AG04450 (cell line): ENCODE results near the gene EEF2. TPM values are rescaled to one million over a fixed set of nuclear protein-coding genes. Genes with fewer than 3 reads are reported as not detected.
"Not testable (repeated sequence)": the region's sequence is repeated elsewhere in the genome, so short reads cannot be mapped to it uniquely, and the experiment has no call there.

Experiments used
- CTCF ChIA-PET: fragments of 300-600, 350-600 bp; formaldehyde crosslinking; extraction: SDS; loops from one replicate; lab custom pipeline; 2022; ENCODE audit warnings: antibody characterized with exemption, inconsistent platforms; lab: Charles Lee
- POLR2A ChIA-PET: fragments of 350-600 bp; formaldehyde crosslinking; extraction: SDS; loops from one replicate; lab custom pipeline; 2021; ENCODE audit warnings: antibody characterized with exemption, inconsistent platforms; lab: Yijun Ruan, JAX
- DNase-seq: peaks from one replicate; pipeline ENCODE4 v3.0.0-alpha.2; 2011; ENCODE audit warnings: low read depth, low spot score
- H3K27ac ChIP-seq: one replicate; pipeline ENCODE4 v1.5.1; 2012; ENCODE audit warnings: low read depth, low read length, control low read depth
- H3K27me3 ChIP-seq: one replicate; pipeline ENCODE4 v1.6.0; 2012; ENCODE audit warnings: low read length; ENCODE audit not compliant: control insufficient read depth, insufficient read depth
- H3K4me3 ChIP-seq: 2 replicates; pipeline ENCODE4 v1.5.1; 2011; ENCODE audit warnings: mild to moderate bottlenecking, low read depth, low read length, control low read depth
- H3K9me3 ChIP-seq: 2 replicates; pipeline ENCODE4 v1.5.1; 2012; ENCODE audit warnings: low read length; ENCODE audit not compliant: control insufficient read depth, insufficient read depth
- polyA plus RNA-seq: library from polyadenylated mRNA; depleted of rRNA; stranded (reverse); fragments of >200 nt; gene quantifications from 2 replicates; pipeline ENCODE4 v1.2.3, GENCODE V29; 2011
- TF ChIP-seq, protein P1 (sequence below): IDR thresholded peaks from 2 replicates; pipeline ENCODE4 v1.5.1; 2011; ENCODE audit warnings: low read depth, low read length, control low read depth, inconsistent platforms

EEF2 gene
- polyA plus RNA-seq, 1 experiment, result 1,648 TPM

DNA sequence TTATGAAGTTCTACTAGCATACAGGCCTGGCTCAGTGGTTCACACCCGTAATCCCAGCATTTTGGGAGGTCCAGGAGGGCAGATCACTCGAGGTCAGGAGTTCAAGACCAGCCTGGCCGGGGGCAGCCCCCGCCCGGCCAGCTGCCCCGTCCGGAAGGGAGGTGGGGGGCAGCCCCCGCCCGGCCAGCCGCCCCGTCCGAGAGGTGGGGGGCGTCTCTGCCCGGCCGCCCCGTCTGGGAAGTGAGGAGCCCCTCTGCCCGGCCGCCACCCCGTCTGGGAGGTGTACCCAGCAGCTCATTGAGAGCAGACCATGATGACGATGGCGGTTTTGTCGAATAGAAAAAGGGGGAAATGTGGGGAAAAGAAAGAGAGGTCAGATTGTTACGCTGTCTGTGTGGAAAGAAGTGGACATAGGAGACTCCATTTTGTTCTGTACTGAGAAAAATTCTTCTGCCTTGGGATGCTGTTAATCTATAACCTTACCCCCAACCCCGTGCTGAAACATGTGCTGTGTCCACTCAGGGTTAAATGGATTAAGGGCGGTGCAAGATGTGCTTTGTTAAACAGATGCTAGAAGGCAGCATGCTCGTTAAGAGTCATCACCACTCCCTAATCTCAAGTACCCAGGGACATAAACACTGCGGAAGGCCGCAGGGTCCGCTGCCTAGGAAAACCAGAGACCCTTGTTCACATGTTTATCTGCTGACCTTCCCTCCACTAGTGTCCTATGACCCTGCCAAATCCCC is 13.6 kb upstream of the EEF2 start:
- H3K4me3 ChIP-seq, H3K27me3 ChIP-seq, POLR2A ChIA-PET, DNase-seq, H3K27ac ChIP-seq, H3K9me3 ChIP-seq: not testable (repeated sequence)
- CTCF ChIA-PET, result interaction anchor here (3.6 kb wide), 1 partner anchor 11 kb away, joined by 12 read pairs; no protein-coding TSS in a partner anchor

DNA sequence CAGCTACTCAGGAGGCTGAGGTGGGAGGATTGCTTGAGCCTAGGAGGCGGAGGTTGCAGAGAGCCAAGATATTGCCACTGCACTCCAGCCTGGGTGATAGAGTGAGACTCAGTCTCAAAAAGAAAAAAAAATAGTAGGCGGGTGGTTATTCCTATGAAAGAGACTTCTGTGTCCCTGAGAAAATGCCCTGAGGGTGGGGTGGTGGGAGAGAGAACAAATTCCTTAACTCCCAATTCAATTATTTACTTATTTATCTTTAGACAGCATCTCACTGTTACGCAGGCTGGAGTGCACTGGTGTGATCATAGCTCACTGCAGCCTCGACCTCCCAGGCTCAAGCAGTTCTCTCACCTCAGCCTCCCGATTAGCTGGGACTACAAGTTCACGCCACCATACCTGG is 10.3 kb upstream of the EEF2 start:
- Histone ChIP-seq H3K27ac (no peak overlapping the region), H3K4me3 (no peak overlapping the region), H3K27me3 (no peaks in the 10 kb centered on the region), H3K9me3 (no peaks in the 10 kb centered on the region)
- ChIA-PET POLR2A (interaction anchor here (0.7 kb wide), 1 partner anchor 166 kb away, joined by 3 read pairs; no protein-coding TSS in a partner anchor), CTCF (interaction anchor here (3.6 kb wide), 1 partner anchor 8 kb away, joined by 12 read pairs; no protein-coding TSS in a partner anchor)
- TF ChIP-seq, protein P1, sequence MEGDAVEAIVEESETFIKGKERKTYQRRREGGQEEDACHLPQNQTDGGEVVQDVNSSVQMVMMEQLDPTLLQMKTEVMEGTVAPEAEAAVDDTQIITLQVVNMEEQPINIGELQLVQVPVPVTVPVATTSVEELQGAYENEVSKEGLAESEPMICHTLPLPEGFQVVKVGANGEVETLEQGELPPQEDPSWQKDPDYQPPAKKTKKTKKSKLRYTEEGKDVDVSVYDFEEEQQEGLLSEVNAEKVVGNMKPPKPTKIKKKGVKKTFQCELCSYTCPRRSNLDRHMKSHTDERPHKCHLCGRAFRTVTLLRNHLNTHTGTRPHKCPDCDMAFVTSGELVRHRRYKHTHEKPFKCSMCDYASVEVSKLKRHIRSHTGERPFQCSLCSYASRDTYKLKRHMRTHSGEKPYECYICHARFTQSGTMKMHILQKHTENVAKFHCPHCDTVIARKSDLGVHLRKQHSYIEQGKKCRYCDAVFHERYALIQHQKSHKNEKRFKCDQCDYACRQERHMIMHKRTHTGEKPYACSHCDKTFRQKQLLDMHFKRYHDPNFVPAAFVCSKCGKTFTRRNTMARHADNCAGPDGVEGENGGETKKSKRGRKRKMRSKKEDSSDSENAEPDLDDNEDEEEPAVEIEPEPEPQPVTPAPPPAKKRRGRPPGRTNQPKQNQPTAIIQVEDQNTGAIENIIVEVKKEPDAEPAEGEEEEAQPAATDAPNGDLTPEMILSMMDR, result no peak
- DNase-seq, result no peak

- TF ChIP-seq, protein P1, result no peak
- Histone ChIP-seq H3K4me3 (no peak overlapping the region), H3K27ac (no peak overlapping the region), H3K9me3 (no peaks in the 10 kb centered on the region), H3K27me3 (no peaks in the 10 kb centered on the region)
- no peak for DNase-seq
- ChIA-PET CTCF (interaction anchor here (1.2 to 1.8 kb wide), 2 partner anchors 10 to 196 kb away, joined by 4 to 7 read pairs; no protein-coding TSS in a partner anchor), POLR2A (interaction anchor here (0.5 to 0.7 kb wide), 2 partner anchors 16 to 96 kb away, joined by 4 to 6 read pairs; no protein-coding TSS in a partner anchor)
Measured at GRCh38 chr19:3990815-3991117, 5.5 kb upstream of the EEF2 start.

- DNase-seq, result peak; percentile 66
- ChIA-PET POLR2A (interaction anchor here (0.6 to 2.0 kb wide), 13 partner anchors 9 to 443 kb away, joined by 3 to 26 read pairs (median 4); partner anchors contain the start of genes DAPK3 and PIAS4), CTCF (interaction anchor here (0.5 to 2.1 kb wide), 63 partner anchors 9 to 1947 kb away, joined by 3 to 39 read pairs (median 4); partner anchors contain the start of genes CHAF1A, MRPL54, PIAS4 and TJP3)
- no peaks in the 10 kb centered on the region; the same call in 1 of the 2 replicates for H3K9me3 ChIP-seq
- no peaks in the 10 kb centered on the region for H3K27me3 ChIP-seq
- TF ChIP-seq, protein P1, result peak; percentile 90
- peak overlapping the region; percentile 44 for H3K4me3 ChIP-seq
- no peak overlapping the region for H3K27ac ChIP-seq
Measured at GRCh38 chr19:3987619-3988371, 2.5 kb upstream of the EEF2 start.

DNA sequence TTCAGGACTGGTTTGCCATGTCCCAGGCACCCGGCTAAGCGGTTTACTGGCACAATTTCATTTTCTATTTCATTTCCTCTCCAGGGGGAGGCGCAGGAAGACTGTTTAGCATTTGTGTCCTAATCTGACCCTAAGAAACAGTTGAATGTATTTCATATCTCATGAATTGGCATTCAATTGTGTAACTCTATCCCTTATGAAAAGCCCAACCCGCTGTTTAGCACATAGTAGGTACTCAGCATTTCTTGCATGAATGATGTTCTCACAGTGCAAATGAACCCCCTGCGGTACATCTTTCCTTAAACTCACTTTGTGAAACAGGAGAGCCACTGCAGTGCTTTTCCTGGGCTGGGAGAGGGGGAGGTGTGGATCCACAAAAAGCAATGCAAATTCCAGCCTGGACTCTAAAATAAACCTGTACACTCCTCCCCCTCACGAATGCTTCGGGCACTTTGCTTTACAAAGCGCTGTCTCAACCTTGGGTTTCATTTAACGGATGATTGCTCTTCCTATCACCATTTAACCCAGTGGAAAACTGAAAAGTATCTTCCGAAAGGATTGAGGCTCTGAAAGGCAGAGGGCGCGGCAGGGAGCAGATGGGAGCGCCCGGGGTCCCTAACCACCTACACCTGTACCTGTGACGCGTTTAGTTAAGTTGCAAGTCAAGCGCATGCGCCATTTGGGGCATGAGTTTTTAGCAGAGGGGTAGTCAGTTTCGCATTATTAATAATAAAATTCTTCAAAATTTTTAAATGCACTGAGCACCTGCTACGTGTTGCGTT is 1.2 kb upstream of the EEF2 start:
- POLR2A ChIA-PET, result interaction anchor here (8.1 kb wide), 1 partner anchor 16 kb away, joined by 221 read pairs; the partner anchor contains the start of gene DAPK3
- TF ChIP-seq, protein P1, result peak; percentile 64
- peak overlapping the region; percentile 75 for H3K27ac ChIP-seq
- no peaks in the 10 kb centered on the region; the same call in 1 of the 2 replicates for H3K9me3 ChIP-seq
- H3K4me3 ChIP-seq, result peak overlapping the region; percentile 97
- CTCF ChIA-PET, result interaction anchor here (0.7 to 1.8 kb wide), 7 partner anchors 27 to 222 kb away, joined by 3 to 17 read pairs (median 5); no protein-coding TSS in a partner anchor
- no peak for DNase-seq
- H3K27me3 ChIP-seq, result no peaks in the 10 kb centered on the region
